Muscle layer of duodenum (tissue), 2 donors: Measurements from ENCODE around the gene NEK7.

Experiments
- H3K27ac ChIP-seq: one replicate; pipeline ENCODE4 v1.7.0; 2013; ENCODE audit warnings: mild to moderate bottlenecking, low read length
- H3K27me3 ChIP-seq: one replicate; pipeline ENCODE4 v1.7.0; 2013; ENCODE audit warnings: low read depth, mild to moderate bottlenecking, control low read depth, low read length
- H3K36me3 ChIP-seq, 2 donors: one replicate each; pipeline ENCODE4 v1.7.0; 2013; ENCODE audit warnings: low read length in 2 of 2, control low read depth in 1 of 2, mild to moderate bottlenecking in 1 of 2; ENCODE audit not compliant: insufficient read depth in 2 of 2, control insufficient read depth in 1 of 2
- H3K4me1 ChIP-seq, 2 donors: one replicate each; pipeline ENCODE4 v1.7.0; 2013; ENCODE audit warnings: low read length in 2 of 2, mild to moderate bottlenecking in 2 of 2, control low read depth in 1 of 2, moderate library complexity in 1 of 2; ENCODE audit not compliant: insufficient read depth in 2 of 2, control insufficient read depth in 1 of 2
- H3K4me3 ChIP-seq, 2 donors: one replicate each; pipeline ENCODE4 v1.7.0; 2013; ENCODE audit warnings: low read length in 2 of 2, low read depth in 1 of 2, mild to moderate bottlenecking in 1 of 2
- H3K9me3 ChIP-seq, 2 donors: one replicate each; pipeline ENCODE4 v1.7.0; 2013; ENCODE audit warnings: low read length in 2 of 2, control low read depth in 1 of 2, mild to moderate bottlenecking in 1 of 2; ENCODE audit not compliant: control insufficient read depth in 1 of 2
- donor health status: healthy.

The NEK7 gene

GRCh38 chr1:198272492-198272891, 115.7 kb downstream of the NEK7 start:
- Histone ChIP-seq H3K9me3 (no peaks in the 10 kb centered on the region), H3K27ac (no peak overlapping the region), H3K36me3 (no peaks in the 10 kb centered on the region), H3K27me3 (no peaks in the 10 kb centered on the region), H3K4me1 (no peaks in the 10 kb centered on the region), H3K4me3 (no peak overlapping the region)

- Histone ChIP-seq H3K4me3 (no peak overlapping the region), H3K27me3 (no peaks in the 10 kb centered on the region), H3K27ac (no peak overlapping the region), H3K4me1 (no peaks in the 10 kb centered on the region), H3K9me3 (no peaks in the 10 kb centered on the region), H3K36me3 (no peaks in the 10 kb centered on the region)
Measured at GRCh38 chr1:198273748-198274295, 117.0 kb downstream of the NEK7 start.

GRCh38 chr1:198275597-198275996, 118.8 kb downstream of the NEK7 start:
- H3K4me1 ChIP-seq, result no peaks in the 10 kb centered on the region
- peaks cover 0 to 4% of the 10 kb centered on the region in 2 donors for H3K36me3 ChIP-seq
- H3K9me3 ChIP-seq, result no peaks in the 10 kb centered on the region

GRCh38 chr1:198276241-198276640, 119.4 kb downstream of the NEK7 start:
- H3K9me3 ChIP-seq, result no peaks in the 10 kb centered on the region
- no peaks in the 10 kb centered on the region for H3K4me1 ChIP-seq
- no peak overlapping the region for H3K4me3 ChIP-seq
- peaks cover 0 to 4% of the 10 kb centered on the region in 2 donors for H3K36me3 ChIP-seq
- no peak overlapping the region for H3K27ac ChIP-seq
- no peaks in the 10 kb centered on the region for H3K27me3 ChIP-seq

More at GRCh38 chr1:198275597-198275996, 118.8 kb downstream of the NEK7 start:
- Histone ChIP-seq H3K4me3 (no peak overlapping the region), H3K27me3 (no peaks in the 10 kb centered on the region), H3K27ac (no peak overlapping the region)

- H3K9me3 ChIP-seq, result no peaks in the 10 kb centered on the region
- H3K27me3 ChIP-seq, result no peaks in the 10 kb centered on the region
- no peaks in the 10 kb centered on the region for H3K4me1 ChIP-seq
- no peak overlapping the region for H3K4me3 ChIP-seq
- peaks cover 0 to 7% of the 10 kb centered on the region in 2 donors for H3K36me3 ChIP-seq
- no peak overlapping the region for H3K27ac ChIP-seq
Measured at GRCh38 chr1:198278943-198279342, 122.1 kb downstream of the NEK7 start.

- no peaks in the 10 kb centered on the region for H3K4me1 ChIP-seq
- H3K27me3 ChIP-seq, result no peaks in the 10 kb centered on the region
- no peaks in the 10 kb centered on the region for H3K9me3 ChIP-seq
- peaks cover 0 to 9% of the 10 kb centered on the region in 2 donors for H3K36me3 ChIP-seq
- H3K27ac ChIP-seq, result no peak overlapping the region
- no peak overlapping the region for H3K4me3 ChIP-seq
Measured at GRCh38 chr1:198280080-198280479, 123.3 kb downstream of the NEK7 start.

- Histone ChIP-seq H3K36me3 (peaks cover 8 to 9% of the 10 kb centered on the region in 2 donors), H3K27ac (no peak overlapping the region), H3K4me1 (no peaks in the 10 kb centered on the region), H3K27me3 (no peaks in the 10 kb centered on the region), H3K9me3 (no peaks in the 10 kb centered on the region), H3K4me3 (no peak overlapping the region)
Measured at GRCh38 chr1:198281911-198282310, 125.1 kb downstream of the NEK7 start.

- H3K27ac ChIP-seq, result no peak overlapping the region
Measured at GRCh38 chr1:198283222-198283621, 126.4 kb downstream of the NEK7 start.

GRCh38 chr1:198287916-198288315, 131.1 kb downstream of the NEK7 start:
- Histone ChIP-seq H3K4me3 (no peak overlapping the region), H3K4me1 (peaks cover 0 to 10% of the 10 kb centered on the region in 2 donors), H3K36me3 (peaks cover 6 to 8% of the 10 kb centered on the region in 2 donors), H3K27me3 (no peaks in the 10 kb centered on the region), H3K27ac (no peak overlapping the region), H3K9me3 (no peaks in the 10 kb centered on the region)

More at GRCh38 chr1:198283222-198283621, 126.4 kb downstream of the NEK7 start:
- peaks cover 8 to 9% of the 10 kb centered on the region in 2 donors for H3K36me3 ChIP-seq
- H3K4me1 ChIP-seq, result no peaks in the 10 kb centered on the region
- no peak overlapping the region for H3K4me3 ChIP-seq
- H3K27me3 ChIP-seq, result no peaks in the 10 kb centered on the region
- H3K9me3 ChIP-seq, result no peaks in the 10 kb centered on the region

GRCh38 chr1:198290089-198290683, 133.4 kb downstream of the NEK7 start:
- no peaks in the 10 kb centered on the region for H3K9me3 ChIP-seq
- H3K27ac ChIP-seq, result no peak overlapping the region
- peaks cover 0 to 8% of the 10 kb centered on the region in 2 donors for H3K36me3 ChIP-seq
- no peak overlapping the region for H3K4me3 ChIP-seq
- H3K4me1 ChIP-seq, result peaks cover 0 to 10% of the 10 kb centered on the region in 2 donors
- no peaks in the 10 kb centered on the region for H3K27me3 ChIP-seq

GRCh38 chr1:198291036-198291435, 134.2 kb downstream of the NEK7 start:
- no peaks in the 10 kb centered on the region for H3K9me3 ChIP-seq
- H3K4me3 ChIP-seq, result no peak overlapping the region
- no peak overlapping the region for H3K27ac ChIP-seq
- peaks cover 0 to 10% of the 10 kb centered on the region in 2 donors for H3K36me3 ChIP-seq
- peaks cover 0 to 10% of the 10 kb centered on the region in 2 donors for H3K4me1 ChIP-seq
- H3K27me3 ChIP-seq, result no peaks in the 10 kb centered on the region

- Histone ChIP-seq H3K4me3 (no peak overlapping the region), H3K27ac (no peak overlapping the region), H3K4me1 (peaks cover 0 to 10% of the 10 kb centered on the region in 2 donors), H3K36me3 (peaks cover 0 to 4% of the 10 kb centered on the region in 2 donors), H3K9me3 (no peaks in the 10 kb centered on the region), H3K27me3 (no peaks in the 10 kb centered on the region)
Measured at GRCh38 chr1:198291924-198292323, 135.1 kb downstream of the NEK7 start.
